ENCODE results near the gene ZNF598. TPM values are rescaled to one million over a fixed set of nuclear protein-coding genes. Genes with fewer than 3 reads are reported as not detected.
"Not testable (repeated sequence)": the region's sequence is repeated elsewhere in the genome, so short reads cannot be mapped to it uniquely, and the experiment has no call there.

The ZNF598 gene
- total and polyA plus RNA-seq, 7 experiments from 2014 or later: 1.9 to 63.2 (median 46.0) TPM

DNA sequence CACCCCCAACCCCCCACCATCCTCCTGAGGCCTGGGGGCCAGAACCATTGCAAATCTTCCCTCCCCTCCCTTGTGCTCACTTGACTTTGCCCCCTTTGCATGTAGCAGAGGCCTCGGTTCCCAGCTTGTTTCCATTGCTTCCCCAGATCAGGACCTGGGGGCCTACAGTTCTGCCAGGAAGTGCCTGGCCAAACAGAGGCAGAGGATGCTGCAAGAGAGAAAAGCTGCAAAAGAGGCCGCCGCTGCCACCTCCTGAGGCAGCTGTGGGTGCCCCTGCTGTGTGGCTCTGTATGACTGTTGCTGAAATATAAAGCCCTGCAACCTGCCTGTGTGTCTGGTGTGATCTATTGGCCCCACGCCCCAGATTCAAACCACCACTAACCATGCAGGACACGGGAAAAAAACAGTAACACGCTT lies 48.0 kb downstream of the ZNF598 start:
- H3K27ac Mint-ChIP-seq: peak overlapping the region in 4 of 9 donors; percentile 64 to 88 (median 79)

DNA sequence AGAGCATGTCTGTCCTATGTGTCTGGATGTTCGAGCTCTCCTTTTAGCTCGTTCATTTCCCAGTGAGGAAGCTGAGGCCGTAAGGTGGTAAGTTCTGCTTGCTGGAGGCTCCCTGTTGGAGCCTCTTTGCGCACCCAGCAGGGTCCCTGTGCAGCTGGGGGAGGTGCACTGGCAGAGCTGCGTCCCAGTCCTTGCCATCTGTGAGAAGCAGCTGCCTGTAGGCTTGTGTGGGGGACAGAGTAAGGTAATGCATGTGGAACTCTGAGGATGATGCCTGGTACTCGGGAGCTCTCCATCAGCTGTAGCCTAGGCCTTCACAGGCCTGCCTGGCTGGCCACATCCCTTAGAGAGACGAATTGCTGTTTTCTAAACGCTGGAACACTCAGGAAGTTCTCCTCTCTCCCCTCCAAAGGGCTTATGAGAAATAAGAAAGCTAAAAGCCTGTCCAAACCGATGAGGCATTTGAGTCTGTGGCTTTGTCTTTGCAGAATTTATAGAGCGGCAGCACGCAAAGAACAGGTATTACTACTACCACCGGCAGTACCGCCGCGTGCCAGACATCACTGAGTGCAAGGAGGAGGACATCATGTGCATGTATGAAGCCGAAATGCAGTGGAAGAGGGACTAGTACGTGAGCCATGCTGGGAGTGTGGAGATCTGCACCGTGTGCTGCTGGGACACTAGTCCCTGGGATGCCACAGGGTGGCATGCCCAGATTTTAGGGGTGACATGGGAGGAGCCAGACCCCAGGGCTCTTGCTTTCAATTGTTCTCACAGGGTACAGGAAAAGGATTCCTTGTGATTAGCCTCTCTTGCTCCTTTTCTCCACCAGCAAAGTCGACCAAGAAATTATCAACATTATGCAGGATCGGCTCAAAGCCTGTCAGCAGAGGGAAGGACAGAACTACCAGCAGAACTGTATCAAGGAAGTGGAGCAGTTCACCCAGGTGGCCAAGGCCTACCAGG lies 48.7 kb downstream of the ZNF598 start:
- peaks cover 31 to 45% of the 10 kb centered on the region in 2 donors for H3K4me1 ChIP-seq (ENCODE audit: control insufficient read depth in 2 of 2, insufficient read depth in 2 of 2, low read length in 2 of 2)
- Mint-ChIP-seq H3K27ac (peak overlapping the region; percentile 82 to 95 (median 90)), H3K4me3 (peak overlapping the region; percentile 85 to 97 (median 91)), H3K36me3 (peaks cover 3 to 25% (median 10%) of the 10 kb centered on the region in 5 donors), H3K27me3 (peaks cover 0 to 2% (median 0%) of the 10 kb centered on the region in 5 donors), H3K4me1 (peaks cover 21 to 48% (median 32%) of the 10 kb centered on the region in 7 donors), H3K9me3 (peaks cover 0 to 3% (median 0%) of the 10 kb centered on the region in 11 donors)
- no peaks in the 10 kb centered on the region for H3K9me3 ChIP-seq (ENCODE audit: control insufficient read depth in 2 of 3, low read length in 3 of 3)
- H3K4me3 ChIP-seq (ENCODE audit: low read length): peak overlapping the region; percentile 86
- intact Hi-C loops (cut with micrococcal nuclease): loop anchor here (5.0 to 10.0 kb wide), 2 partner anchors 346 to 551 kb away; partner anchors contain the start of genes ATP6V0C (in 1 of the 2), CRAMP1 (in 1 of the 2) and IFT140 (in 1 of the 2)
- CTCF ChIA-PET: interaction anchor here (1.2 kb wide), 1 partner anchor 9 kb away, joined by 5 read pairs; no protein-coding TSS in a partner anchor
- peaks cover 8 to 26% (median 10%) of the 10 kb centered on the region in 3 experiments for H3K36me3 ChIP-seq (ENCODE audit: control insufficient read depth in 2 of 3, insufficient read depth in 3 of 3, low read length in 3 of 3)
- POLR2A ChIA-PET: interaction anchor here (0.8 to 3.4 kb wide), 12 partner anchors 10 to 194 kb away, joined by 3 to 38 read pairs (median 3); partner anchors contain the start of genes MSRB1, NOXO1, TBL3 and TRAF7
- no peaks in the 10 kb centered on the region for H3K27me3 ChIP-seq (ENCODE audit: control insufficient read depth in 2 of 2, insufficient read depth in 2 of 2, low read length in 2 of 2)
- no peak for ATAC-seq
- DNase-seq: no peak
- peak overlapping the region; percentile 92 for H3K27ac ChIP-seq (ENCODE audit: low read depth, low read length)

More for the DNA sequence above, 48.0 kb downstream of the ZNF598 start:
- CTCF ChIA-PET: no interaction called here
- Histone ChIP-seq H3K27me3 (ENCODE audit: control insufficient read depth in 2 of 2, insufficient read depth in 2 of 2, low read length in 2 of 2) (no peaks in the 10 kb centered on the region), H3K36me3 (ENCODE audit: control insufficient read depth in 2 of 3, insufficient read depth in 3 of 3, low read length in 3 of 3) (peaks cover 8 to 26% (median 10%) of the 10 kb centered on the region in 3 experiments), H3K4me3 (ENCODE audit: low read length) (no peak overlapping the region), H3K27ac (ENCODE audit: low read depth, low read length) (no peak overlapping the region), H3K9me3 (ENCODE audit: control insufficient read depth in 2 of 3, low read length in 3 of 3) (no peaks in the 10 kb centered on the region), H3K4me1 (ENCODE audit: control insufficient read depth in 2 of 2, insufficient read depth in 2 of 2, low read length in 2 of 2) (peaks cover 31 to 45% of the 10 kb centered on the region in 2 donors)
- peak overlapping the region in 6 of 10 donors; percentile 16 to 97 (median 40) for H3K4me3 Mint-ChIP-seq
- peaks cover 21 to 49% (median 32%) of the 10 kb centered on the region in 7 donors for H3K4me1 Mint-ChIP-seq
- H3K27me3 Mint-ChIP-seq: peaks cover 0 to 2% (median 0%) of the 10 kb centered on the region in 5 donors
- peaks cover 3 to 25% (median 10%) of the 10 kb centered on the region in 5 donors for H3K36me3 Mint-ChIP-seq
- DNase-seq (no peak), ATAC-seq (no peak)
- H3K9me3 Mint-ChIP-seq: peaks cover 0 to 3% (median 0%) of the 10 kb centered on the region in 11 donors
- intact Hi-C loops (cut with micrococcal nuclease): loop anchor here (5.0 to 10.0 kb wide), 2 partner anchors 347 to 551 kb away; partner anchors contain the start of genes ATP6V0C (in 1 of the 2), CRAMP1 (in 1 of the 2) and IFT140 (in 1 of the 2)
- POLR2A ChIA-PET: interaction anchor here (1.3 to 3.4 kb wide), 7 partner anchors 9 to 193 kb away, joined by 3 to 38 read pairs (median 7); partner anchors contain the start of genes MSRB1, NOXO1, TBL3 and TRAF7

DNA sequence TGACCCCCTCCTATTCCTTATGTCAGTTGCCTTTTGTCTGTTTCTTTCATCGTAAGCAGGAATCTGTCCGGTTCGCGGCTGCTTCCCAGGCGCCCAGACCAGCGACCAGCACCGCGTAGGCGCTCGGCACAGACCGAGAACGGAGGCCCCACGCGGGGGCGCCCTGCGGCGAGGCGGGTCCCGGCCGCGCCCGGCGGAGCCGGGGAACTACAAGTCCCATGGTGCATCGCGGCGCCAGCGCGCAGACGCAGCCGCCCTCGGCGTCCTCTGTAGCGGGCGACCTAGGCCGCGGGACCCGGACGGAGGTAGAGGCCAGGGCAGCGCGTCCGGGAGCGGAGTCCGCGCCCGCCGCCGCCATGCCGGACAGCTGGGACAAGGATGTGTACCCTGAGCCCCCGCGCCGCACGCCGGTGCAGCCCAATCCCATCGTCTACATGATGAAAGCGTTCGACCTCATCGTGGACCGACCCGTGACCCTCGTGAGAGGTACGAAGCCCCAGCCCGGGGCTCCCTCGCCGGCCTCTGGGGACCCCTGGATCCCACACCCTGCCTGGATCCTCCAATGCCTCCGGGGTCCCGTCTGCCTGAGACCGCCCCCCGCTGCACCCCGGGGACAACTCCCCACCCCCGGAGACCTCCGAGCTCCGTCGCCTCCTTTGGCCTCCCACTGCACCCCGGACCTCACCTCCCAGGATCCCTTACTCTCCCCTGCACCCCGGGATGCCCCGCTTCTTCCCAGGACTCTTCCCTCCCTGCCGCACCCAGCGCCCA lies 50.2 kb downstream of the ZNF598 start, which contains the start of gene NDUFB10:
NDUFB10 (plus strand) TSS at position 270 of the 771 bp plus-strand sequence; CDS start at position 357, 87 bp downstream.
- H3K4me1 ChIP-seq (ENCODE audit: control insufficient read depth in 2 of 2, insufficient read depth in 2 of 2, low read length in 2 of 2): peaks cover 25 to 38% of the 10 kb centered on the region in 2 donors
- ChIA-PET CTCF (interaction anchor here (0.7 kb wide), 1 partner anchor 181 kb away, joined by 3 read pairs; no protein-coding TSS in a partner anchor), POLR2A (interaction anchor here (0.6 to 3.4 kb wide), 10 partner anchors 11 to 196 kb away, joined by 3 to 38 read pairs (median 4); partner anchors contain the start of genes MSRB1, TBL3 and TRAF7)
- Mint-ChIP-seq H3K27ac (peak within 1 kb of the TSS; percentile 82 to 95 (median 90)), H3K27me3 (peaks cover 0 to 2% (median 0%) of the 10 kb centered on the region in 5 donors), H3K36me3 (peaks cover 3 to 25% (median 10%) of the 10 kb centered on the region in 5 donors), H3K4me3 (peak within 1 kb of the TSS; percentile 85 to 97 (median 91)), H3K4me1 (peaks cover 21 to 41% (median 27%) of the 10 kb centered on the region in 7 donors), H3K9me3 (peaks cover 0 to 3% (median 0%) of the 10 kb centered on the region in 11 donors)
- intact Hi-C loops (cut with micrococcal nuclease): loop anchor here (1.0 to 10.0 kb wide), 9 partner anchors 12 to 553 kb away; partner anchors contain the start of genes MSRB1 (in 2 of the 2), ATP6V0C (in 1 of the 2), CRAMP1 (in 1 of the 2) and GFER (in 1 of the 2)
- H3K36me3 ChIP-seq (ENCODE audit: control insufficient read depth in 2 of 3, insufficient read depth in 3 of 3, low read length in 3 of 3): peaks cover 8 to 26% (median 10%) of the 10 kb centered on the region in 3 experiments
- peak within 1 kb of the TSS; percentile 86 for H3K4me3 ChIP-seq (ENCODE audit: low read length)
- ATAC-seq (peak; percentile 97), DNase-seq (peak; percentile 80 to 98 (median 89))
- no peaks in the 10 kb centered on the region for H3K9me3 ChIP-seq (ENCODE audit: control insufficient read depth in 2 of 3, low read length in 3 of 3)
- no peaks in the 10 kb centered on the region for H3K27me3 ChIP-seq (ENCODE audit: control insufficient read depth in 2 of 2, insufficient read depth in 2 of 2, low read length in 2 of 2)
- peak within 1 kb of the TSS; percentile 92 for H3K27ac ChIP-seq (ENCODE audit: low read depth, low read length)

DNA sequence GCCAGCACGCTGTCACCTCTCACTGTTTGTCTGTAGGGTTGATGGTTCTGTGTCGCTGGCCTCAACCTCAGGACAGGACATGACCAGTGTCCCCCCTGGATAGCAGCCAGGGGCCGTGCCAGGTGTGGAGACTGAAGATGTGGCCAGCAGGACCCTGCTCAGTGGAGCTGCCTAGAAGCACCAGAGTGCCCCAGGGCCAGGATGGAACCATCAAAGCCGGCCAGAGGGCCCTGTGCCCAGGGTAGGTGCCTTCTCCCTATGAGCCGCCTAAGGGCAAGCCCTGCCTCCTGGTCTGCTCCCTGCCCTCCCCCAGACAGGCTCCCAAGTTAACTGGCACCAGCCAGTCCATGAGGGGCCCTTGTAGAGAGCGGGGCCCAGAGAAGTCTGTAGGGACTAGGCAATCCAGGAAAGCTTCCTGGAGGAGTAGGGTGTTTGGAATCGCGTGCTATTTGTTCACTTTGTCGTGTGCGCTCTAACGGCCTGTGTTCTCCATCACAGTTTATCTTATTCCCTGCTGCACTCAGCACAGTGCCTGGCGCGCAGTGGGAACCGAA lies 50.8 kb downstream of the ZNF598 start:
- Mint-ChIP-seq H3K36me3 (peaks cover 3 to 21% (median 8%) of the 10 kb centered on the region in 5 donors), H3K4me1 (peaks cover 15 to 37% (median 23%) of the 10 kb centered on the region in 7 donors), H3K4me3 (peak overlapping the region; percentile 75 to 97 (median 91)), H3K27me3 (peaks cover 0 to 2% (median 0%) of the 10 kb centered on the region in 5 donors), H3K9me3 (peaks cover 0 to 3% (median 0%) of the 10 kb centered on the region in 11 donors), H3K27ac (peak overlapping the region in 8 of 9 donors; percentile 44 to 95 (median 86))
- Histone ChIP-seq H3K4me1 (ENCODE audit: control insufficient read depth in 2 of 2, insufficient read depth in 2 of 2, low read length in 2 of 2) (peaks cover 21 to 36% of the 10 kb centered on the region in 2 donors), H3K9me3 (ENCODE audit: control insufficient read depth in 2 of 3, low read length in 3 of 3) (no peaks in the 10 kb centered on the region), H3K4me3 (ENCODE audit: low read length) (peak overlapping the region; percentile 86), H3K27ac (ENCODE audit: low read depth, low read length) (no peak overlapping the region), H3K27me3 (ENCODE audit: control insufficient read depth in 2 of 2, insufficient read depth in 2 of 2, low read length in 2 of 2) (no peaks in the 10 kb centered on the region), H3K36me3 (ENCODE audit: control insufficient read depth in 2 of 3, insufficient read depth in 3 of 3, low read length in 3 of 3) (peaks cover 8 to 26% (median 10%) of the 10 kb centered on the region in 3 experiments)
- ATAC-seq (peak; percentile 17), DNase-seq (no peak)
- intact Hi-C loops (cut with micrococcal nuclease): loop anchor here (1.0 kb wide), 7 partner anchors 13 to 195 kb away; partner anchors contain the start of genes MSRB1 (in 2 of the 2), GFER (in 1 of the 2), NTHL1 (in 1 of the 2) and TSC2 (in 1 of the 2)
- ChIA-PET POLR2A (interaction anchor here (0.6 to 3.4 kb wide), 4 partner anchors 12 to 32 kb away, joined by 3 to 38 read pairs (median 4); partner anchors contain the start of genes MSRB1 and TBL3), CTCF (interaction anchor here (0.7 kb wide), 1 partner anchor 182 kb away, joined by 3 read pairs; no protein-coding TSS in a partner anchor)

DNA sequence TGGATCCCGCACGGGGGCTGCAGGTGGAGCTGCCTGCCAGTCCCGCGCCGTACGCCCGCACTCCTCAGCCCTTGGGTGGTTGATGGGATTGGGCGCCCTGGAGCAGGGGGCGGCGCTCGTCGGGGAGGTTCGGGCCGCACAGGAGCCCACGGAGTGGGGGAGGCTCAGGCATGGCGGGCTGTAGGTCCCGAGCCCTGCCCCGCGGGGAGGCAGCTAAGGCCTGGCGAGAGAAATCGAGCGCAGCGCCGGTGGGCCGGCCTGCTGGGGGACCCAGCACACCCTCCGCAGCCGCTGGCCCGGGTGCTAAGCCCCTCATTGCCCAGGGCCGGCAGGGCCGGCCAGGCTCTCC lies 51.5 kb downstream of the ZNF598 start:
- Histone ChIP-seq H3K36me3 (ENCODE audit: control insufficient read depth in 2 of 3, insufficient read depth in 3 of 3, low read length in 3 of 3) (peaks cover 3 to 20% (median 9%) of the 10 kb centered on the region in 3 experiments), H3K4me1 (ENCODE audit: control insufficient read depth in 2 of 2, insufficient read depth in 2 of 2, low read length in 2 of 2) (peaks cover 15 to 30% of the 10 kb centered on the region in 2 donors)
- H3K9me3 Mint-ChIP-seq; H3K4me3 ChIP-seq (ENCODE audit: low read length); H3K27me3 ChIP-seq (ENCODE audit: control insufficient read depth in 2 of 2, insufficient read depth in 2 of 2, low read length in 2 of 2); H3K27me3 Mint-ChIP-seq; H3K27ac ChIP-seq (ENCODE audit: low read depth, low read length); H3K9me3 ChIP-seq (ENCODE audit: control insufficient read depth in 2 of 3, low read length in 3 of 3); H3K27ac Mint-ChIP-seq; CTCF ChIA-PET; DNase-seq; ATAC-seq; intact Hi-C loops (cut with micrococcal nuclease); H3K4me3 Mint-ChIP-seq: not testable (repeated sequence)
- POLR2A ChIA-PET: interaction anchor here (1.4 to 3.4 kb wide), 2 partner anchors 13 to 15 kb away, joined by 3 to 38 read pairs; partner anchors contain the start of gene TBL3
- Mint-ChIP-seq H3K4me1 (peaks cover 11 to 30% (median 17%) of the 10 kb centered on the region in 7 donors), H3K36me3 (peaks cover 0 to 14% (median 5%) of the 10 kb centered on the region in 5 donors)

Measured in naive thymus-derived CD4-positive, alpha-beta T cell (primary cell).